GM18526 (cell line): ENCODE data around the gene DEPDC5.

ENCODE experiments used
- POLR2A ChIP-seq: IDR thresholded peaks from 3 replicates; pipeline ENCODE4 v1.6.1; 2011; ENCODE audit not compliant: insufficient read length; ENCODE audit errors: extremely low read depth

Gene DEPDC5

DNA sequence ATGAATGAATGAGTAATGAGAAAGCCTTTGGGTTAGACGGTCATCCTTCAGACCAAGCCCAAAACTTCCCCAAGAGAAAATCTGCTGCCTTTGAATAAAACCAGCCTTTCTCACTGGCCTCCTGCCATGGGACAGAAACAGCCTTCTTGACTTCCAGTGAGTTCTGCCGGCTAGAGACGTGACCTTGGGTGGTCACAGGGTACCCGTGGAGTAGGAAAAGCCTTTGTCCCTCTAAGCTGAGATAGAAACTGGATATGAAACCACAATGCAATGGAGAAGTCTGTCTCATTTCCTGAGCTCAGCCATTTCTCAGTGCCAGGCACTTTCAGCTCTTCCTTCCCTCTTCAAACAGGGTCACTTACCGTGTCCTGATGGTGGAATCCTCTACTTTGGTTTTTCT lies 169.3 kb downstream of the DEPDC5 start:
- no peak for TF ChIP-seq POLR2A

DNA sequence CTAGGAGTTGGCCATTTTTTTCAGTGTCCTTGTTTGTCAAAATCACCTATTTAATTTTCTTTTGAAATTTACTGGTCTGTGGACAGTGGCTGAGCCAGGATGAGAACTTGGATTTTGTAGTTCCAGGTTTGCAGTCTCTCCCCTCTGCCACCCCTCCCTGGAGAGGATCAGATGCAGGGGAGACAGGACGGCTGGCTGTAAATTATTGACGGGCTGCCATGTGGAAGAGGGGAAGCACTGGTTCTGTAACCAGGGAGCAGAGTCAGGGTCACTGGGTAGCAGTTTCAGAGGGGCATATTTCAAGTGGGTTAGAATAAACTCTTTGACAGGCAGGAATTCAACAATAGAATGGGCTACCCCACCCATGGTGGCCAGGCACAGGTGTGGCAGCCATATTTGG lies 169.9 kb downstream of the DEPDC5 start:
- TF ChIP-seq POLR2A = no peak

- TF ChIP-seq POLR2A = no peak
These were observed 171.2 kb downstream of the DEPDC5 start for GRCh38 chr22:31925056-31925455.

DNA sequence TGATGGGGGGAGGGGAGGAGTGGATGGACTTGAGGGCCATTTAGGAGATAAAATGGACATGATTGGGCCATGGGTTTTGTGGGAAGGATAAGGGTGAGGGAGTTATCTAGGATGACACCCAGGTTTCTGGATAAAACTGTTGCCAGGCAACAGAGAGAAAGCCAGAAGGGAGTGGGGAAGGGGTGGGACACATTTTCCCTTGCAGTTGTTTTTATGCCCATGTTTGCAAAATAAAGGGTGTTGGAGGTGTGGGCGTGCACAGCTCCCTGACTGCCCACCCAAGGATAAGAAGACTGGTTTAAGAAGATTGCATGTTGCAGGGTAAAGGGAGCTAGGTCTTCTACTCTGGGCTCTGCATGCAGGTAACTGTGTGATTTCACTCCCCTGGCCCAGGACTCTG lies 172.2 kb downstream of the DEPDC5 start:
- no peak for TF ChIP-seq POLR2A

DNA sequence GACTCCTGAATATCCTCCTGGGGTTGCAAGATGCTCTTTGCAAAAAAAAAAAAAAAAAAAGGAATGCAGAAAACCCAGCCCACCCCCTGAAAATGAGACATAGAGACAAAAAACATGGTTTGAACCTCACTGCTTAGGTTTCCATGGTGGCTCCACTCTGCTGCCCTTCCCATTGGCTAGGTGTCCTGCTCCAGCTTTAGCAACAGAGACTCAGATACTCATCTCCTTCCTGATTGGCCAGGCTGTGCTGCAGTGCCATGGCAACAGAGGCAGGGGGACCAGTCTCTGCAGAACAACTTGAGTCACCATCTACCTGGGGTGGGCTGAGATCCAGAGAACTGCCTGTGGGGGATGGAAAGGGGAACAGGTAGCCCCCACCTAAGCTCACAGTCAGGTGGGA lies 173.2 kb downstream of the DEPDC5 start:
- no peak for TF ChIP-seq POLR2A

DNA sequence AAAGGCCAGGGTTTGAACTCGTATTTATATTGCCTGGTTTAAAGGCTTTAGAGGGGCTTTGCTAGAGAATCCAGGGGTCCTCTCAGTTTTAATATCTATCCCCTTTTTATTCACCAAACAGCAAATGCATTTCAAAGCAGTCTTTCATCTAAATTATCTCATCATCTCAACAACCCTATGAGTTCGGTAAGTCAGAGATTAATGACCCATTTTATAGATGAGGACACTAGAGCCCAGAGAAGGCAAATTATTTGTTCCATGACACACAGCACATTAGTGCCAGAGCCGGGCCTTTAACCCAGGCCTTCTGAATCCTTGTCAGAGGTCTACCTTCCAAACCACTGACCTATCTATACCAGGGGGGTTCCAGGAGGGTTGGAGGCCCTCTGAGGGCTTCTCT lies 173.7 kb downstream of the DEPDC5 start:
- no peak for TF ChIP-seq POLR2A

DNA sequence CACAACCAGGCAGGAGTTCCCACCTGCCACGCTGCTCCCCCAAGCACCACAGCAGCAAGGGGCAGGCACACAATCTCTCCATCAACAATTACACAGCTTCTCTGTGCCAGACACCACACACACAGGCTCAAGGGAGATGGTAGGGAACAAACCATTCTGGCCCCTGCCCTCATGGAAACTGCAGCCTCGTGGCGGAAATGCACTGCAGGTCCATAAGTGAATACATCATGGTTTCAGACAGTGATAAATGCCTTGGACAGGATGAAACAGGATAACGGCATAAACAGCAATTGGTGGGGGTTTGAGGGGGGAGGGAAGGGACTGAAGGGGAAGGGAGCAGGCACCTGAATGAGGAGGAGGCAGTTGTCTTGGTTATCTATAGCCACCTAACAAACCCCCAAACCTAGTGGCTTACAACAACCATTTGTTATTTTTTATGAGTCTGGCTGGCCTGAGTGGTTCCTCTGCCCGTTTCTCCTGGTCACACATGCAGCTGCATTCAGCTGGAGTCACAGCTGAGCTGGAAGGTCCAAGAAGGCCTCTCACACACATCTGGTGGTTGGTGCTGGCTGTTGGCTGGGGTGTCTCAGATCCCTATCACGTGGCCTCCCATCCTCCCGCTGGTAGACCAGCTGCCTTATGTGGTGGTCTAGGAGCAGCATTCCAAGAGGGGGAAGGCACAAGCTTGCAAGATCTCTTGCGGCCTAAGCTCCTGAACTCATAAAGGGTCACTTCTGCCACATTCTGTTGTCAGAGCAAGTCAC lies 175.5 kb downstream of the DEPDC5 start:
- TF ChIP-seq POLR2A = no peak

GRCh38 chr22:31932863-31933262 lies 179.0 kb downstream of the DEPDC5 start:
- no peak for TF ChIP-seq POLR2A

- no peak for TF ChIP-seq POLR2A
These were observed 179.6 kb downstream of the DEPDC5 start for GRCh38 chr22:31933406-31933805.

- TF ChIP-seq POLR2A = no peak
These were observed 180.1 kb downstream of the DEPDC5 start for GRCh38 chr22:31933816-31934482.

DNA sequence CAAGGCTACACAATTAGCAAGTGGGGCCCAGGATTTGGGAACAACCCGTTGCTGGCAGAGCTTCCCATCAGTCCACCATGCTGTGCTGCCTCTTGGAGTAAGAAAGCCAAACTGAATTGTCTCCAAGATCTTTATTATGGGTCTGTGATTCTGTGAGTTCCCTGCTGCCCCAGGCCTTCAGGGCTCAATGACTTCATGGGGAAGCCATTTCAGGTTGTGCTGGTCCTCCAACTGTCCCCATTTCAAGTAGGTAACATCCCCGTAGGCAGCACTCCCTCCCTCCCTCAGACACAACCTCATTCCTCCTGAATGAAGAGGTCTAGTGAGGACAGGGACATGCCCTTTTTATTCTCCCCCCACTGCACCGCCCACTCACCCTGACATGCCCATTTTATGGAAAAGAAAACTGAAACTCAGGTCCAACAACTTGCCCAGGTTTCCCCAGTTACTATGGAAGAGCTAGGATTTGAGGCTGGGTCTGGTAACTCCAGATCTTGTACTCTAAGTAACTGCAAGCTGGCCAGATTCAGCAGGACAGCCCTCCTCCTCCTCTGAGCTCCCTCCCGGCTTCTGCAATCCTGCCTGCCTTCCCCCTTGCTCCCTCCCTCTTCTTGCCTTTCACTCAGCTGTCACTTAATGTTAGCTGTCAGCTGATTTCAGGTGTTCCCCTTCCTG lies 182.3 kb downstream of the DEPDC5 start:
- no peak for TF ChIP-seq POLR2A

DNA sequence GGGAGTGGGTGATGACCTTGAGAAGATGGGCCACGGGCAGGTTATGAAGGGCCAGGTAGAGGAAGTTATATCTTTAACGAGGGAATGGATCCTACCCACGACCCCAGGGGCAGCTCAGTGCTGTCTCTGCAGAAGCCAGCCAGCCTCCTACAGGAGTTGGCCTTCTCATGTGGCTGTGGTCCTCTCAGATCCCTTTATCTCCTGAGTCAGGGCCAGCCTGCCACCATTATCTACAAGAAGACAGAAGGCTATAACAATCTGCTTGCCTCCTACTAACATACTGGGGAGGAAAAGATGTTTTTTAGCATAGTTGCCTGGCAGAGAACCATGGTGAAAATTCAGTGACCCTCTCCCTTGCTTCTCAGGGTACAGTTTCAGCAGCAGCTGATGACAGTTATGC lies 183.5 kb downstream of the DEPDC5 start:
- no peak for TF ChIP-seq POLR2A

DNA sequence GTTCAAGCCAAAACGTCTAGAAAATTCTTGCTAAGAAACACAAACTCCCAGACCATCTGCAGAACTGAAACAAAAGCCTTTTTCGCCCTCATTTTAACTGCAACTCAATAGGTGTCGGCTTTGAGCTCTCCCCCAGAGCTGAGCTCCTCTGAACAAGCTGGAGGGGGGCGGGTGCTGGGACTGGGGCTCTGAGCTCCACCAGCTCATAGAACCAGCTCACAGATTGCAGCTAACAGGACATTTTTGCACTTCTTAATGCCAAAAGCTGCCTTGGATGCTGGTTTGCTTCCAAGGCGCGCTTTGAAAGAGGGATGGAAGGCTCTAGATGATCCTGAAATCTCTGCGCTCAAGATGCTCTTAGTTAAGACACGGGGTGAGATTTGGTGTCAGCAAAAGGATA lies 184.5 kb downstream of the DEPDC5 start:
- TF ChIP-seq POLR2A = no peak

DNA sequence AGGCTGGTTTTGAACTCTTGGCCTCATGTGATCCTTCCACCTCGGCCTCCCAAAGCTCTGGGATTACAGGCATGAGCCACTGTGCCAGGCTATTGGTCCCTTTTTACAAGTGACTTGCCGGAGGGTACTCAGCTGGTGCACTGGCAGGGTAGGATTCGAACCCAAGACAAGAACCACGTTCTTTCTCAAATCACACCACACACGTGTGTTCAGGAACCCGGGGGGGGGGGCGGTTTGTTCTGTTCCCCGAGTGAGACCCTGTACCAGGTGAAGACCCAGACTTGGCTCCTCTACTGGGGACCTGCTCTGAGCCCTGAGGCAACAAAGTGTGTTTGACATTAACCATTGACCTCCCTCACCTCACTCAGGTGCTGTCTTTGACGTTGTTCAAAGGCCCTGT lies 186.7 kb downstream of the DEPDC5 start:
- no peak for TF ChIP-seq POLR2A

DNA sequence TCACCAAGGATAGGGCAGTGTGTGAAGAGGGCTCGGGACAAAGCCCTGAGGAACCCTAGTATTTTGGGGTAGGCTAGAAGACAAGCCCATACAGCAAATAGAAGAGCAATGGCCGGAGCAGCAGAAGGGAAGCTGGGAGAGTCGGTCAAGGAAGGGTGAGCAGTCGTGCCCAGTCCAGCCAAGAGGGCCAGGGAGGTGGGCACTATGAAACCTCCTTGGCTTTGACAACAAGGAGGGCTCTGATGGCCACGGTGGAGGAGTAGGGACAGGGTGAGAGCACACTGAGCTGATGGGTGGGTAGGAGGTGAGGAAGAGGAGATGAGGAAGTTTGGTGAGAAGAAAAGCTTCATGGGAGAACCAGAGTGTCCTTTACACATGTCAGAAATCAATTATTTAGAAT lies 188.3 kb downstream of the DEPDC5 start:
- TF ChIP-seq POLR2A = no peak
